Keratinocyte (primary cell): ENCODE data around the gene RPL35A.

Source experiments
- EZH2 ChIP-seq: IDR thresholded peaks from one replicate; pipeline ENCODE4 v1.6.1; 2012; ENCODE audit warnings: inconsistent platforms, mild to moderate bottlenecking, low read length, moderate library complexity
- TF ChIP-seq, protein P1 (sequence below), 3 experiments: IDR thresholded peaks in 1 of 3; conservative IDR thresholded peaks in 1 of 3; optimal IDR thresholded peaks in 1 of 3; 2 replicates in 2 of 3; 3 replicates in 1 of 3; pipeline versions ENCODE3 to v1.5.1; 2011; ENCODE audit warnings: low read length in 3 of 3, mild to moderate bottlenecking in 3 of 3, moderate library complexity in 2 of 3, control low read depth in 1 of 3, inconsistent platforms in 1 of 3; ENCODE audit not compliant: insufficient read depth in 2 of 3; ENCODE audit errors: extremely low read depth in 1 of 3

- TF ChIP-seq, protein P1, sequence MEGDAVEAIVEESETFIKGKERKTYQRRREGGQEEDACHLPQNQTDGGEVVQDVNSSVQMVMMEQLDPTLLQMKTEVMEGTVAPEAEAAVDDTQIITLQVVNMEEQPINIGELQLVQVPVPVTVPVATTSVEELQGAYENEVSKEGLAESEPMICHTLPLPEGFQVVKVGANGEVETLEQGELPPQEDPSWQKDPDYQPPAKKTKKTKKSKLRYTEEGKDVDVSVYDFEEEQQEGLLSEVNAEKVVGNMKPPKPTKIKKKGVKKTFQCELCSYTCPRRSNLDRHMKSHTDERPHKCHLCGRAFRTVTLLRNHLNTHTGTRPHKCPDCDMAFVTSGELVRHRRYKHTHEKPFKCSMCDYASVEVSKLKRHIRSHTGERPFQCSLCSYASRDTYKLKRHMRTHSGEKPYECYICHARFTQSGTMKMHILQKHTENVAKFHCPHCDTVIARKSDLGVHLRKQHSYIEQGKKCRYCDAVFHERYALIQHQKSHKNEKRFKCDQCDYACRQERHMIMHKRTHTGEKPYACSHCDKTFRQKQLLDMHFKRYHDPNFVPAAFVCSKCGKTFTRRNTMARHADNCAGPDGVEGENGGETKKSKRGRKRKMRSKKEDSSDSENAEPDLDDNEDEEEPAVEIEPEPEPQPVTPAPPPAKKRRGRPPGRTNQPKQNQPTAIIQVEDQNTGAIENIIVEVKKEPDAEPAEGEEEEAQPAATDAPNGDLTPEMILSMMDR (optimal IDR thresholded peaks at IDR 0.05 in 1 of 3, IDR thresholded peaks at IDR 0.05 in 1 of 3, conservative IDR thresholded peaks at IDR 0.05 in 1 of 3; ENCODE audit: extremely low read depth in 1 of 3, insufficient read depth in 2 of 3, low read length in 3 of 3) = no peak
- no peak for TF ChIP-seq EZH2
These were observed 2.5 kb downstream of the RPL35A start for GRCh38 chr3:197952440-197952839.
